Heart right ventricle (tissue), 16 donors: Measurements from ENCODE around the gene ANKRD10. TPM values are rescaled to one million over a fixed set of nuclear protein-coding genes. Genes with fewer than 3 reads are reported as not detected.

Experiments used
- ATAC-seq, 8 donors: fragments of 200-7000 bp; cut with Tn5 transposase; one replicate each; pipeline ENCODE4 v1.9.1; 2020; ENCODE audit warnings: mild to moderate bottlenecking in 8 of 8, moderate library complexity in 8 of 8, moderate number of reproducible peaks in 1 of 8
- DNase-seq, 2 donors: peaks; one replicate each; pipeline ENCODE4 v3.0.0-alpha.2; 2020
- H3K27ac ChIP-seq, 10 donors: fragments of 200-600 bp; sonication (generic) in 2 of 10; one replicate each; pipeline versions ENCODE4 v1.5.0 to v1.8.0; 2020 to 2022; ENCODE audit warnings: mild to moderate bottlenecking in 3 of 10
- H3K27me3 ChIP-seq, 7 donors: fragments of 200-600 bp; one replicate each; pipeline ENCODE4 v1.8.0; 2021 to 2022; ENCODE audit warnings: mild to moderate bottlenecking in 2 of 7
- H3K36me3 ChIP-seq, 9 donors: fragments of 200-600 bp; sonication (generic) in 1 of 9; one replicate each; pipeline versions ENCODE4 v1.5.0 to v1.8.0; 2020 to 2022; ENCODE audit warnings: mild to moderate bottlenecking in 2 of 9
- H3K4me1 ChIP-seq, 9 donors: fragments of 200-600 bp; sonication (generic) in 1 of 9; one replicate each; pipeline versions ENCODE4 v1.5.0 to v1.8.0; 2020 to 2022; ENCODE audit warnings: mild to moderate bottlenecking in 4 of 9
- H3K4me3 ChIP-seq, 10 donors: fragments of 200-600 bp; sonication (generic) in 2 of 10; one replicate each; pipeline versions ENCODE4 v1.5.0 to v1.8.0; 2020 to 2022; ENCODE audit warnings: mild to moderate bottlenecking in 7 of 10, moderate library complexity in 2 of 10
- H3K9me3 ChIP-seq, 11 donors: fragments of 200-600 bp in 10 of 11; sonication (generic) in 2 of 11; one replicate each; pipeline versions ENCODE4 v1.5.0 to v1.8.0; 2013 to 2022; ENCODE audit warnings: mild to moderate bottlenecking in 2 of 11, control low read depth in 1 of 11, moderate library complexity in 1 of 11
- CTCF ChIP-seq, 9 donors: fragments of 200-600 bp; sonication (generic) in 2 of 9; IDR thresholded peaks; one replicate each; pipeline versions ENCODE4 v1.5.0 to v1.8.0; 2021 to 2022; ENCODE audit warnings: antibody characterized with exemption in 9 of 9, mild to moderate bottlenecking in 5 of 9, moderate library complexity in 1 of 9
- WGBS, 2 donors: extraction: QIAGEN DNeasy Blood & Tissue Kit; methylation state at CpG; one replicate each; pipeline ENCODE4 v1.1.7; 2013; ENCODE audit warnings: inconsistent platforms in 1 of 2; 5-methylcytosine and 5-hydroxymethylcytosine counted together
- intact Hi-C, 10 donors: fragments of 100-400 bp; cut with DNase I; formaldehyde crosslinking; loops; one replicate each; pipeline versions ENCODE4 v1.11.1 to v1.14.2; 2022
- polyA plus RNA-seq, 2 donors: library from polyadenylated mRNA; stranded (reverse); fragments of 200-250 nt; gene quantifications; one replicate each; pipeline ENCODE4 v1.2.3, GENCODE V29; 2013
- total RNA-seq, 10 donors: library from RNA; stranded (reverse); fragmentation: NEBNext Ultra II Directional in 3 of 10; extraction: Animal tissue kit (Norgen Biotek cat#: 25700) in 3 of 10; gene quantifications; one replicate each; pipeline versions ENCODE4 v1.2.1 to v1.2.4, GENCODE V29; 2021 to 2023
- donor health status: Arrhythmogenic right ventricular cardiomyopathy.
- donor health status: ischemic (EF 13 %, LVEDD 7.1; RV severe dilation, severe dysfunction).
- donor health status: healthy with polysubstance abuse.
- donor health status: DM: no; HTN: yes; CAD: no.
- donor health status: DM: no; HTN: no; CAD: no.
- donor health status: ischemic (EF 25% LVEDD 6.9; RV normal size, moderate dysfunction).
- donor health status: ischemic (EF 25% LVEDD 5.7; RV mildly dilated, moderate dysfunction).
- donor health status: healthy.
- donor health status: DM: yes; HTN: yes; CAD: no.
- donor health status: Ischemic cardiomyopathy.
- donor health status: ischemic (EF 35%, LVEDD 5.7; RV mildly dilated, moderate dysfunction).
- donor health status: nonischemic (EF 11% LVEDD 7.7; RV severe dilation, severe dysfunction).
- donor health status: DM: yes; HTN: yes; CAD: no.
- donor health status: PGD.
- donor health status: ischemic (EF 29% LVEDD 5.4; RV normal size, mild dysfunction).
- donor health status: nonischemic (EF 23%, LVEDD 6.1; RV moderate dilation, normal function).

Gene ANKRD10
- total and polyA plus RNA-seq, 12 donors, result 32.4 to 127 (median 49.0) TPM

DNA sequence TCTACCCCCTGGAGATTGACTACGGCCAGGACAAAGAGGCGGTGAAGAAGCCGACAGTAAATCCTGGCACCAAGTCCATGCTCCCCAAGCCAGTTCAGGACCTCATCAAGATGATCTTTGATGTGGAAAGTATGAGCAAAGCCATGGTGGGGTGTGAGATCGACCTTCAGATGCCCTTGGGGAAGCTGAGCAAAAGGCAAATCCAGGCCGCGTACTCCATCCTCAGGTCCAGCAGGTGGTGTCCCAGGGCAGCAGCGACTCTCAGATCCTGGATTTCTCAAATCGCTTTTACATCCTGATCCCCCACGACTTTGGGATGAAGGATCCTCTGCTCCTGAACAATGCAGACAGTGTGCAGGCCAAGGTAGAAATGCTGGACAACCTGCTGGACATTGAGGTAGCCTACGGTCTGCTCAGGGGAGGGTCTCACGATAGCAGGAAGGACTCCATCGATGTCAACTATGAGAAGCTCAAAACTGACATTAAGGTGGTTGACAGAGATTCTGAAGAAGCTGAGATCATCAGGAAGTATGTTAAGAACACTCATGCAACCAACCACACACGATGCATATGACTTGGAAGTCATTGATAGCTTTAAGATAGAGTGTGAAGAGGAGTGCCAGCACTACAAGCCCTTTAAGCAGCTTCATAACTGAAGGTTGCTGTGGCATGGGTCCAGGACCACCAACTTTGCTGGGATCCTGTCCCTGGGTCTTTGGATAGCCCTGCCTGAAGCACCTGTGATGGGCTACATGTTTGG lies 24.0 kb upstream of the ANKRD10 start:
- Histone ChIP-seq H3K36me3 (no peaks in the 10 kb centered on the region), H3K4me1 (peaks cover 0 to 22% (median 5%) of the 10 kb centered on the region in 9 donors), H3K27ac (no peak overlapping the region), H3K27me3 (no peaks in the 10 kb centered on the region), H3K9me3 (peaks cover 0 to 13% (median 7%) of the 10 kb centered on the region in 11 donors), H3K4me3 (no peak overlapping the region)
- intact Hi-C loops, result loop anchor here in 1 of 10 donors (10.0 kb wide), 1 partner anchor 106 kb away; no protein-coding TSS in a partner anchor
- 82 to 86% methylated on average over 13 of the region's 13 CpGs for WGBS, 2 donors
- TF ChIP-seq CTCF (IDR thresholded peaks at IDR 0.05), result no peak
- ATAC-seq (no peak), DNase-seq (no peak)

DNA sequence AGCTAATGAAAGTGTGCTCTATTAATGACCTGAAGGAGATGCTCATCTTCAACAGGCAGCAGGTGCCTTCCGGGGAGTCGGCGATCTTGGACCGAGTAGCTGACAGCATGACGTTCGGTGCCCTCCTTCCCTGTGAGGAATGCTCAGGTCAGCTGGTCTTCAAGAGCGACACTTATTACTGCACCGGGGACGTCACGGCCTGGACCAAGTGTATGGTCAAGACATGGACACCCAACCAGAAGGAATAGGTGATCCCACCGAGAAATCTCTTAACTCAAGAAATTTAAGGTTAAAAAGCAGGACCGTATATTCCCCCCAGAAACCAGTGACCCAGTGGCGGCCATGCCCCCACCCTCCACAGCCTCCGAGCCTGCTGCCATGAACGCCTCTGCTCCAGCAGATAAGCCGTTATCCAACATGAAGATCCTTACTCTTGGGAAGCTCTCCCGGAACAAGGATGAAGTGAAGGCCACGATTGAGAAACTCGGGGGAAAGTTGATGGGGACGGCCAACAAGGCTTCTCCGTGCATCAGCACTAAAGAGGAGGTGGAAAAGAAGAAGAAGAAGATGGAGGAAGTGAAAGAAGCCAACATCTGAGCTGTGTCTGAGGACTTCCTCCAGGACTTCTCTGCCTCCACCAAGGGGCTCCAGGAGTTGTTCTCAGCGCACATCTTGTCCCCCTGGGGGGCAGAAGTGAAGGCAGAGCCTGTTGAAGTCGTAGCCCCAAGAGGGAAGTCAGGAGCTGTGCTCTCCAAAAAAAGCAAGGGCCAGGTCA lies 22.8 kb upstream of the ANKRD10 start:
- 92% methylated on average over 23 of the region's 23 CpGs for WGBS, 2 donors
- Histone ChIP-seq H3K4me1 (peaks cover 0 to 17% (median 0%) of the 10 kb centered on the region in 9 donors), H3K27me3 (no peaks in the 10 kb centered on the region), H3K4me3 (no peak overlapping the region), H3K9me3 (peaks cover 0 to 25% (median 19%) of the 10 kb centered on the region in 11 donors), H3K36me3 (no peaks in the 10 kb centered on the region), H3K27ac (no peak overlapping the region)
- no peak for TF ChIP-seq CTCF (IDR thresholded peaks at IDR 0.05)
- ATAC-seq (no peak), DNase-seq (no peak)
- intact Hi-C loops, result loop anchor here in 1 of 10 donors (10.0 kb wide), 1 partner anchor 107 kb away; no protein-coding TSS in a partner anchor

GRCh38 chr13:110936519-110936918 lies 21.6 kb upstream of the ANKRD10 start:
- ATAC-seq (no peak), DNase-seq (no peak)
- peaks cover 0 to 33% (median 20%) of the 10 kb centered on the region in 11 donors for H3K9me3 ChIP-seq
- H3K27ac ChIP-seq, result no peak overlapping the region
- no peak overlapping the region for H3K4me3 ChIP-seq
- H3K27me3 ChIP-seq, result no peaks in the 10 kb centered on the region
- peaks cover 0 to 17% (median 0%) of the 10 kb centered on the region in 9 donors for H3K4me1 ChIP-seq
- 96% methylated on average over 23 of the region's 23 CpGs for WGBS, 2 donors
- TF ChIP-seq CTCF (IDR thresholded peaks at IDR 0.05), result no peak
- intact Hi-C loops, result loop anchor here in 1 of 10 donors (10.0 kb wide), 1 partner anchor 108 kb away; no protein-coding TSS in a partner anchor
- no peaks in the 10 kb centered on the region for H3K36me3 ChIP-seq

DNA sequence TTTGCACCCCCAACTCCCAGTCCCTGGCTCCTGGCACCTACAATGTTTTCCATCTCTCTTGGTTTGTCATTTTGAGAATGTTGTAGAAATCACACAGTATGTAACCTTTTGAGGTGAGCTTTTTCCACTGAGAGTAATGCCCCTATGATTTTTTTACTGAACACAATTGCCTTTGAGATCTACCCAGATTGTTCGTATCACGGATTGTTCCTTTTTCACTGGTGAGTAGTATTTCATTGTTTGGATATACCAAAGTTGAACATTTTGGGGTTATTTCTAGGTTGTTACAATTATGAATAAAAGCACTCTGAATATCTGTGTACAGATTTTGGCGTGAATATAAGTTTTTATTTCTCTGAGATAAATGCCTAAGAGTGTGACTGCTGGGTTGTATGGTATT lies 17.7 kb upstream of the ANKRD10 start:
- Histone ChIP-seq H3K9me3 (peaks cover 0 to 33% (median 20%) of the 10 kb centered on the region in 11 donors), H3K27ac (no peak overlapping the region), H3K27me3 (no peaks in the 10 kb centered on the region), H3K36me3 (no peaks in the 10 kb centered on the region), H3K4me1 (peaks cover 0 to 9% (median 0%) of the 10 kb centered on the region in 9 donors), H3K4me3 (no peak overlapping the region)
- 88 to 89% methylated on average over 3 of the region's 3 CpGs for WGBS, 2 donors
- DNase-seq (no peak), ATAC-seq (no peak)
- TF ChIP-seq CTCF (IDR thresholded peaks at IDR 0.05), result no peak
- intact Hi-C loops, result loop anchor here in 1 of 10 donors (10.0 kb wide), 1 partner anchor 112 kb away; no protein-coding TSS in a partner anchor
